CD4-positive, alpha-beta memory T cell (primary cell): ENCODE data around the gene POLR3C. TPM values are rescaled to one million over a fixed set of nuclear protein-coding genes. Genes with fewer than 3 reads are reported as not detected.
A peak's percentile ranks its signal among the peaks of the same experiment; 100 is the strongest.

Experiments
- CTCF ChIA-PET: fragments of 350-600 bp; sonication (Branson Sonifier 250); formaldehyde crosslinking; loops from one replicate; lab custom pipeline; 2021; ENCODE audit warnings: inconsistent platforms; ENCODE audit not compliant: partially characterized antibody; lab: Charles Lee
- POLR2A ChIA-PET: fragments of 350-600 bp; sonication (Branson Sonifier 250); formaldehyde crosslinking; loops from one replicate; lab custom pipeline; 2021; ENCODE audit not compliant: partially characterized antibody; lab: Charles Lee
- DNase-seq, 5 donors: peaks; one replicate each; pipeline versions ENCODE4 v3.0.0 to v3.0.0-alpha.2; 2020 to 2022; ENCODE audit warnings: mixed read lengths in 1 of 5
- H3K27ac ChIP-seq: one replicate; pipeline ENCODE4 v1.7.0; 2013; ENCODE audit warnings: low read depth, low read length
- H3K27me3 ChIP-seq: 2 replicates; pipeline ENCODE4 v1.7.0; 2013; ENCODE audit warnings: mild to moderate bottlenecking, low read length, moderate library complexity; ENCODE audit not compliant: insufficient read depth
- H3K36me3 ChIP-seq: 2 replicates; pipeline ENCODE4 v1.7.0; 2013; ENCODE audit warnings: mild to moderate bottlenecking, low read length, moderate library complexity; ENCODE audit not compliant: insufficient read depth
- H3K4me1 ChIP-seq: 2 replicates; pipeline ENCODE4 v1.7.0; 2013; ENCODE audit warnings: mild to moderate bottlenecking, low read length, moderate library complexity; ENCODE audit not compliant: insufficient read depth
- H3K4me3 ChIP-seq, 2 donors: one replicate each; pipeline ENCODE4 v1.7.0; 2013; ENCODE audit warnings: low read length in 2 of 2, mild to moderate bottlenecking in 1 of 2
- H3K9me3 ChIP-seq, 2 donors: one replicate each; pipeline ENCODE4 v1.7.0; 2013; ENCODE audit warnings: low read length in 2 of 2, control low read depth in 1 of 2; ENCODE audit not compliant: control insufficient read depth in 1 of 2
- H3K27ac Mint-ChIP-seq, 7 donors: one replicate each; pipeline ENCODE4 v1.8.0; 2020 to 2021; ENCODE audit warnings: mixed read lengths in 7 of 7, mild to moderate bottlenecking in 6 of 7, inconsistent platforms in 3 of 7, moderate library complexity in 3 of 7
- H3K27me3 Mint-ChIP-seq, 2 donors: one replicate each; pipeline ENCODE4 v1.8.0; 2020 to 2021; ENCODE audit warnings: mixed read lengths in 2 of 2
- H3K36me3 Mint-ChIP-seq, 2 donors: one replicate each; pipeline ENCODE4 v1.8.0; 2020 to 2021; ENCODE audit warnings: mixed read lengths in 2 of 2, inconsistent platforms in 1 of 2, mild to moderate bottlenecking in 1 of 2
- H3K4me1 Mint-ChIP-seq, 4 donors: one replicate each; pipeline ENCODE4 v1.8.0; 2020 to 2021; ENCODE audit warnings: mixed read lengths in 4 of 4, mild to moderate bottlenecking in 1 of 4
- H3K4me3 Mint-ChIP-seq, 8 donors: one replicate each; pipeline ENCODE4 v1.8.0; 2020 to 2021; ENCODE audit warnings: mixed read lengths in 8 of 8, mild to moderate bottlenecking in 7 of 8, moderate library complexity in 6 of 8, inconsistent platforms in 3 of 8
- H3K9me3 Mint-ChIP-seq, 8 donors: one replicate each; pipeline ENCODE4 v1.8.0; 2020 to 2021; ENCODE audit warnings: mixed read lengths in 8 of 8, mild to moderate bottlenecking in 5 of 8, inconsistent platforms in 3 of 8, moderate library complexity in 1 of 8
- intact Hi-C: fragments of 100-400 bp; cut with micrococcal nuclease; formaldehyde crosslinking; loops from one replicate; pipeline ENCODE4 v1.15.1; 2023
- polyA plus RNA-seq, 2 donors: library from polyadenylated mRNA; unstranded; fragments of 300-500 nt; fragmentation: Illumina TruSeq; gene quantifications; one replicate each; pipeline ENCODE4 v1.2.3, GENCODE V29; 2021
- total RNA-seq, 2 experiments: library from RNA; stranded (reverse); gene quantifications; one replicate each; pipeline ENCODE4 v1.2.3, GENCODE V29; 2021

POLR3C gene
- total and polyA plus RNA-seq, 4 experiments from 2014 or later: 43.5 to 52.0 (median 44.2) TPM

- POLR2A ChIA-PET: interaction anchor here (1.5 kb wide), 1 partner anchor 20 kb away, joined by 4 read pairs; the partner anchor contains the start of gene PIAS3
- H3K27ac Mint-ChIP-seq: no peak overlapping the region
Measured at GRCh38 chr1:145878724-145879123, 54.7 kb downstream of the POLR3C start.

GRCh38 chr1:145879775-145880174 lies 55.8 kb downstream of the POLR3C start:
- Histone ChIP-seq H3K4me1 (no peaks in the 10 kb centered on the region), H3K4me3 (no peak overlapping the region), H3K36me3 (no peaks in the 10 kb centered on the region), H3K27ac (no peak overlapping the region), H3K27me3 (peaks cover 11% of the 10 kb centered on the region), H3K9me3 (no peaks in the 10 kb centered on the region)
- POLR2A ChIA-PET: interaction anchor here (1.6 kb wide), 1 partner anchor 35 kb away, joined by 3 read pairs; the partner anchor contains the start of gene NUDT17
- CTCF ChIA-PET: interaction anchor here (0.7 to 11.4 kb wide), 3 partner anchors 12 to 34 kb away, joined by 4 to 78 read pairs (median 21); partner anchors contain the start of genes NUDT17 and PIAS3
- peaks cover 10 to 16% of the 10 kb centered on the region in 2 donors for H3K27me3 Mint-ChIP-seq
- no peak overlapping the region for H3K4me3 Mint-ChIP-seq
- H3K27ac Mint-ChIP-seq: no peak overlapping the region
- H3K9me3 Mint-ChIP-seq: no peaks in the 10 kb centered on the region
- H3K4me1 Mint-ChIP-seq: peaks cover 0 to 5% (median 3%) of the 10 kb centered on the region in 4 donors
- no peak for DNase-seq
- intact Hi-C loops: no loop called here
- H3K36me3 Mint-ChIP-seq: no peaks in the 10 kb centered on the region

More at GRCh38 chr1:145878724-145879123, 54.7 kb downstream of the POLR3C start:
- no peak overlapping the region for H3K4me3 Mint-ChIP-seq
- Histone ChIP-seq H3K4me3 (no peak overlapping the region), H3K9me3 (no peaks in the 10 kb centered on the region), H3K27ac (no peak overlapping the region), H3K4me1 (no peaks in the 10 kb centered on the region), H3K36me3 (no peaks in the 10 kb centered on the region), H3K27me3 (peaks cover 5% of the 10 kb centered on the region)
- H3K9me3 Mint-ChIP-seq: no peaks in the 10 kb centered on the region
- intact Hi-C loops: no loop called here
- H3K36me3 Mint-ChIP-seq: no peaks in the 10 kb centered on the region
- H3K27me3 Mint-ChIP-seq: peaks cover 7 to 13% of the 10 kb centered on the region in 2 donors
- no peak for DNase-seq
- CTCF ChIA-PET: interaction anchor here (0.7 to 4.1 kb wide), 2 partner anchors 13 to 20 kb away, joined by 4 to 21 read pairs; partner anchors contain the start of gene PIAS3
- no peaks in the 10 kb centered on the region for H3K4me1 Mint-ChIP-seq

GRCh38 chr1:145884675-145885074 lies 60.7 kb downstream of the POLR3C start:
- Histone ChIP-seq H3K27ac (no peak overlapping the region), H3K4me3 (no peak overlapping the region), H3K36me3 (no peaks in the 10 kb centered on the region), H3K4me1 (peaks cover 13% of the 10 kb centered on the region), H3K9me3 (no peaks in the 10 kb centered on the region), H3K27me3 (peaks cover 11% of the 10 kb centered on the region)
- intact Hi-C loops: loop anchor here (1.0 kb wide), 1 partner anchor 25 kb away; the partner anchor contains the start of gene PIAS3
- Mint-ChIP-seq H3K27me3 (peaks cover 10 to 21% of the 10 kb centered on the region in 2 donors), H3K9me3 (no peaks in the 10 kb centered on the region), H3K4me3 (peak overlapping the region in 7 of 8 donors; percentile 74 to 88 (median 83)), H3K27ac (peak overlapping the region in 2 of 7 donors; percentile 3 to 88), H3K4me1 (peaks cover 10 to 28% (median 14%) of the 10 kb centered on the region in 4 donors), H3K36me3 (no peaks in the 10 kb centered on the region)
- DNase-seq: no peak
- CTCF ChIA-PET: interaction anchor here (2.2 to 11.4 kb wide), 2 partner anchors 26 to 38 kb away, joined by 13 to 78 read pairs; partner anchors contain the start of genes NUDT17 and PIAS3
- POLR2A ChIA-PET: interaction anchor here (0.9 to 1.9 kb wide), 3 partner anchors 13 to 152 kb away, joined by 3 to 22 read pairs (median 4); partner anchors contain the start of gene PIAS3

- peak; percentile 83 to 91 (median 85) for DNase-seq
- Mint-ChIP-seq H3K36me3 (no peaks in the 10 kb centered on the region), H3K4me1 (peaks cover 10 to 28% (median 14%) of the 10 kb centered on the region in 4 donors), H3K27ac (peak within 1 kb of the TSS in 6 of 7 donors; percentile 3 to 91 (median 62)), H3K9me3 (no peaks in the 10 kb centered on the region), H3K4me3 (peak within 1 kb of the TSS; percentile 74 to 88 (median 84)), H3K27me3 (peaks cover 10 to 21% of the 10 kb centered on the region in 2 donors)
- CTCF ChIA-PET: interaction anchor here (0.7 to 11.4 kb wide), 5 partner anchors 31 to 101 kb away, joined by 3 to 78 read pairs (median 3); partner anchors contain the start of genes NUDT17 and RBM8A
- peak within 1 kb of the TSS; percentile 6 to 74 for H3K4me3 ChIP-seq
- POLR2A ChIA-PET: interaction anchor here (0.6 to 3.1 kb wide), 7 partner anchors 27 to 152 kb away, joined by 3 to 22 read pairs (median 6); partner anchors contain the start of genes LIX1L, NUDT17, PEX11B and PIAS3
- no peaks in the 10 kb centered on the region for H3K36me3 ChIP-seq
- H3K27ac ChIP-seq: no peak within 1 kb of the TSS
- H3K4me1 ChIP-seq: peaks cover 13% of the 10 kb centered on the region
- no peaks in the 10 kb centered on the region for H3K9me3 ChIP-seq
- H3K27me3 ChIP-seq: peaks cover 11% of the 10 kb centered on the region
- intact Hi-C loops: loop anchor here (1.0 kb wide), 1 partner anchor 27 kb away; the partner anchor contains the start of gene PIAS3
Measured at GRCh38 chr1:145885738-145886287, 61.8 kb downstream of the POLR3C start, which contains the start of gene ANKRD35. TSS of gene ANKRD35 (minus strand) at chr1:145885866. CDS start at chr1:145885758, 108 bp downstream.

- peaks cover 10 to 28% (median 14%) of the 10 kb centered on the region in 4 donors for H3K4me1 Mint-ChIP-seq
- intact Hi-C loops: no loop called here
Measured at GRCh38 chr1:145886390-145886789, 62.4 kb downstream of the POLR3C start.

GRCh38 chr1:145886816-145887215 lies 62.8 kb downstream of the POLR3C start:
- H3K27me3 ChIP-seq: peaks cover 11% of the 10 kb centered on the region
- Mint-ChIP-seq H3K27me3 (peaks cover 8 to 21% of the 10 kb centered on the region in 2 donors), H3K4me3 (peak overlapping the region in 7 of 8 donors; percentile 50 to 87 (median 71)), H3K27ac (peak overlapping the region in 1 of 7 donors; percentile 48), H3K36me3 (no peaks in the 10 kb centered on the region), H3K4me1 (peaks cover 10 to 28% (median 14%) of the 10 kb centered on the region in 4 donors), H3K9me3 (no peaks in the 10 kb centered on the region)
- no peak overlapping the region for H3K27ac ChIP-seq
- intact Hi-C loops: no loop called here
- H3K36me3 ChIP-seq: no peaks in the 10 kb centered on the region
- H3K4me1 ChIP-seq: peaks cover 13% of the 10 kb centered on the region
- H3K9me3 ChIP-seq: no peaks in the 10 kb centered on the region
- no peak overlapping the region for H3K4me3 ChIP-seq
- CTCF ChIA-PET: interaction anchor here (1.1 to 11.4 kb wide), 2 partner anchors 41 to 90 kb away, joined by 3 to 78 read pairs; partner anchors contain the start of gene NUDT17
- no peak for DNase-seq
- POLR2A ChIA-PET: interaction anchor here (0.9 to 3.1 kb wide), 2 partner anchors 28 to 32 kb away, joined by 4 to 13 read pairs; partner anchors contain the start of genes PEX11B and PIAS3

More at GRCh38 chr1:145886390-145886789, 62.4 kb downstream of the POLR3C start:
- no peak overlapping the region for H3K27ac ChIP-seq
- H3K36me3 Mint-ChIP-seq: no peaks in the 10 kb centered on the region
- peak in 2 of 5 donors; percentile 3 to 9 for DNase-seq
- H3K36me3 ChIP-seq: no peaks in the 10 kb centered on the region
- H3K27me3 ChIP-seq: peaks cover 11% of the 10 kb centered on the region
- ChIA-PET CTCF (interaction anchor here (0.7 to 11.4 kb wide), 4 partner anchors 31 to 101 kb away, joined by 3 to 78 read pairs (median 3); partner anchors contain the start of gene NUDT17), POLR2A (interaction anchor here (0.9 to 3.1 kb wide), 3 partner anchors 28 to 32 kb away, joined by 4 to 22 read pairs (median 13); partner anchors contain the start of genes PEX11B and PIAS3)
- no peaks in the 10 kb centered on the region for H3K9me3 Mint-ChIP-seq
- H3K27ac Mint-ChIP-seq: peak overlapping the region in 3 of 7 donors; percentile 2 to 60 (median 58)
- no peaks in the 10 kb centered on the region for H3K9me3 ChIP-seq
- H3K4me3 Mint-ChIP-seq: peak overlapping the region; percentile 74 to 88 (median 84)
- H3K4me1 ChIP-seq: peaks cover 13% of the 10 kb centered on the region
- peaks cover 8 to 21% of the 10 kb centered on the region in 2 donors for H3K27me3 Mint-ChIP-seq
- H3K4me3 ChIP-seq: peak overlapping the region; percentile 6 to 74
